Activated CD4-positive, alpha-beta T cell treated with anti-CD3 and anti-CD28 coated beads, Interleukin-2, amount 50 U/mL, for 4 hours (primary cell): ENCODE measurements around the gene CHRNB2.
A peak's percentile ranks its signal among the peaks of the same experiment; 100 is the strongest.
"Not testable (repeated sequence)": the region's sequence is repeated elsewhere in the genome, so short reads cannot be mapped to it uniquely, and the experiment has no call there.

Experiments
- DNase-seq, 2 experiments: peaks; one replicate each; pipeline ENCODE4 v3.0.0-alpha.2; 2020

Gene CHRNB2, protein sequence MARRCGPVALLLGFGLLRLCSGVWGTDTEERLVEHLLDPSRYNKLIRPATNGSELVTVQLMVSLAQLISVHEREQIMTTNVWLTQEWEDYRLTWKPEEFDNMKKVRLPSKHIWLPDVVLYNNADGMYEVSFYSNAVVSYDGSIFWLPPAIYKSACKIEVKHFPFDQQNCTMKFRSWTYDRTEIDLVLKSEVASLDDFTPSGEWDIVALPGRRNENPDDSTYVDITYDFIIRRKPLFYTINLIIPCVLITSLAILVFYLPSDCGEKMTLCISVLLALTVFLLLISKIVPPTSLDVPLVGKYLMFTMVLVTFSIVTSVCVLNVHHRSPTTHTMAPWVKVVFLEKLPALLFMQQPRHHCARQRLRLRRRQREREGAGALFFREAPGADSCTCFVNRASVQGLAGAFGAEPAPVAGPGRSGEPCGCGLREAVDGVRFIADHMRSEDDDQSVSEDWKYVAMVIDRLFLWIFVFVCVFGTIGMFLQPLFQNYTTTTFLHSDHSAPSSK

DNA sequence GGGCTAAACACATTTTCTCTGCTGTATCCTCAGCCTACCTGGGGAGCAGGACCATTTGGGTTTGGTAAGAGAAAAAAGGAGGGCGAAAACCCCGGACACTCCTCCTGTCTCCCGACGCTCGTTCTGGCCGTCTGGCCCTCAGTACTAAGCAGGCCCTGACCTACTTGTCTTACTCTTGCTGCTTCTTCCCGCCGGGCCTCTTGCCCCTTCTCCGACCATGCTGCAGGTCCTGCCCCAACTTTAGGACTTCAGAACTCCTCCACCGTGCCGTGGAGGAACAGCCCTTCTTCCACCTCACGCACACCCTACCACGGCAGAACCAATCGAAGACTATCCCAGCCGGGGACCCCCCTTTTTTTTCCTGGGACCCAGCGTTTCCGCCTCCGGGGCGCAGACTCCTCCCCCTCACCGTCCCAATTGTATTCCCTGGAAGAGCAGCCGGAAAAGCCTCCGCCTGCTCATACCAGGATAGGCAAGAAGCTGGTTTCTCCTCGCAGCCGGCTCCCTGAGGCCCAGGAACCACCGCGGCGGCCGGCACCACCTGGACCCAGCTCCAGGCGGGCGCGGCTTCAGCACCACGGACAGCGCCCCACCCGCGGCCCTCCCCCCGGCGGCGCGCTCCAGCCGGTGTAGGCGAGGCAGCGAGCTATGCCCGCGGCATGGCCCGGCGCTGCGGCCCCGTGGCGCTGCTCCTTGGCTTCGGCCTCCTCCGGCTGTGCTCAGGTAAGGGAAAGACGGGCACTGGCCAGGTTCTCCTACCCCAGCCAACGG is at the start of gene CHRNB2:
TSS of gene CHRNB2 (plus strand) at position 393 of the 771 bp plus-strand sequence. CDS start at position 660, 267 bp downstream.
- DNase-seq = peak; percentile 55 to 56

DNA sequence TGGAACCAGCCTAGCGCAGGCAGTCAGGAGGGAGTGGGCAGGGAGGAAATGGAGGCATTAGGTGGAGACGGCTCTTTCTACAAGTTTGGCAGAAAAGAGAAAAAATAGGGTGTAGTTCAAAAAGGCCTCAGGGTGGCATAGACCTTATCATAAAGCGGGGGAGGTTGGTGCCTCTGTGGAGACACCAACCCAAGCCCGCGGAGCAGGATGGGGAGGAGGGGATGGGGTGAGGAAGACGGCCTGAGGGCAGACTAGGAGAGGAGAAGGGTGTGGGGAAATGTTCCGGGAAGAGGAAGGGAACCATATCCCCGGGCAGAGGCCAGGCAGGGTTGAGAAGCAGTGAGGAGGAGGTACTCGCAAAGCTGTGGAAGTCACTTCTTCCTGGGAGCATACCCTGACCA is 48.0 kb upstream of the CHRNB2 start:
- DNase-seq = no peak

DNA sequence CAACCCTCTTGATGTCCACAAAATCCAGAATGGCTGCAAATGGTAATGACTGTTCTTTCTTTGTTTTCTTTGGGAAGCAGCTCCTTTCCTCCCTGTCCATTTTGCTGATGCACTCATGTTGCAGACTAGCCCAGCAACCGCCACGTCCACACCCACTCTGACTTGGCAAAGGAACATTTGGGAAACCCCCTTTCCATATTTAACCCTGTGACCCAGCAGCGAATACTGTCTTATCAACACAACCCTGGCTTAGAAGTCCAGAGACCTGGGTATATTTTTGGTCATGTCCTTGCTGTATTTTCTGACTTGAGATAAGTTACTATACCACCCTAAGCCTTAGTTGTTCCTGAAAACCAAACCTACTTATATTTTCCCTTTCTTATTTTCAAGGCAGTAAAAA is 47.2 kb upstream of the CHRNB2 start:
- no peak for DNase-seq

DNA sequence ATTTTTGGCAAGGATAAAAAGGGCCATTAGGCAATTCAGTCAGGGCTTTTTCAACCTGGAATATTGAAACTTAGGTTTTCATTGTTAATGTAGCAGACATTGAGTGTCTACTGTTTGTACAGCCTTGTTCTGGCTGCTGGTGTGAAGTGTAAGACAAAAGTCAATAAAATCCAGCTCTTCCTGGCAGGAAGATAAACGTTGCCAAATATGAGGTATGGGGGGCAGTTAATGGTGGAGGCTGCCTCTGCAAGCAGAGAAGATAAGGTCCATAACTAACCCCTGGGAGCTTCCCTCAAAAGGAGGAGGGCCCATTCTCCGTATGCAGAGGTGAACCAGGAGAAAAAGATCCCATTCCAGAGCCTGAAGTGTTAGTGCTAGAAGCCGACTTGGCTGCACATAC is 45.9 kb upstream of the CHRNB2 start:
- no peak for DNase-seq

DNA sequence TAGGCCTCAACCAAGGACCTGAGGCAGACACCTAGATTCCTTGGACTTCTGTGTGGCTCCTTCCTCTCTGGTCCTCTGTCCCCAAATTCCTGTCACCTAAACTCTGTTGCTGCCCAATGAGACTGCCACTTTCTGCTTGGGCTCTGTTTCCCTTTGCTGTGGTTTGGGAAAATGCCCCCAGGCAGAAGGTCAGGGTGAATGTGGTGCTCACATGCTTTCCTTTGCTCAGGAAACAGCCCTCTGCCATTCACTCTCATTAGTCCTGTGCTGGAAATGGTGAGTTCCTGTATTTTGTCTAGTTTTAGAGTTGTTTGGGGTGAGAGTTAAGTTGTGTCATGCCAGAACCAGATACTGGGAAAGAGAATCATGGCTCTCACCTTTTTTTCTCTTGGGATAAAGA is 42.7 kb upstream of the CHRNB2 start:
- DNase-seq = no peak

DNA sequence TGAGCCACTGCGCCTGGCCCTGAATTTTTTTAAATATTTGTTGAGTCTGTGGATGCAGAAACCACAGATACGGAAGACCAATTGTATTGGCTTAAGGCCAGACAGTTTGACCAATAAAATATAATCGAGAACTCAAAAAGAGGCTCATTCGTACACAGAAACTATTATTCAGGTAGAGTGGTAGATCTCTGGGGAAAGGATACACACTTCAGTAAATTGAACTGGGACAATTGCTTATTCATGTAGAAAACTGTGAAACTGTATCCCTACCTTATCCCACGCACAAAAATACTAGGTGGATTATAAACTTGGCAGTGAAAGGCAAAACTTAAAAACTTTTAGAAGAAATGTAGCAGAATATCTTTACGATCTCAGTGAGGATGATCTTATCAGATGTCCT is 40.4 kb upstream of the CHRNB2 start:
- no peak for DNase-seq

DNA sequence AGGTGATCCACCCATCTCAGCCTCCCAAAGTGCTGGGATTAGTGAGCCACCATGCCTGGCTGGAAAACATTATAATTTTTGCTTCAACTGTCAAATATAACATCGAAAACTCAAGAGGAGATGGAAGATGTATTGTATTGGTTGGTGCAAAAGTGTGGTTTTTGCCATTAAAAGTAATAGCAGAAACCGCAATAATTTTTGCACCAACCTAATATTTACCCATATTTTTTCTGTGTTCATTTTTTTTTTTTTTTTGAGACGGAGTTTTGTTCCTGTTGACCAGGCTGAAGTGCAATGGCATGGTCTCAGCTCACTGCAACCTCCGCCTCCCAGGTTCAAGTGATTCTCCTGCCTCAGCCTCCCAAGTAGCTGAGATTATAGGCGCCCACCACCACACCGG is 38.3 kb upstream of the CHRNB2 start:
- no peak for DNase-seq

DNA sequence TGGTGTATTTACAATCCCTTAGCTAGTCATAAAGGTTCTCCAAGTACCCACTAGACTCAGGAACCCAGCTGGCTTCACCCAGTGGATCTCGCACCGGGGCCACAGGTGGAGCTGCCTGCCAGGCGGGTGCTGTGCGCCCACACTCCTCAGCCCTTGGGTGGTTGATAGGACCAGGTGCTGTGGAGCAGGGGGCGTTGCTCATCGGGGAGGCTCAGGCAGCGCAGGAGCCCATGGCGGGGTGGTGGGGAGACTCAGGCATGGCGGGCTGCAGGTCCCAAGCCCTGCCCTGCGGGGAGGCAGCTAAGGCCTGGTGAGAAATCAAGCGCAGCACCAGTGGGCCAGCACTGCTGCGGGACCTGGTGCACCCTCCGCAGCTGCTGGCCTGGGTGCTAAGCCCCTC is 35.6 kb upstream of the CHRNB2 start:
- not testable (repeated sequence) for DNase-seq

DNA sequence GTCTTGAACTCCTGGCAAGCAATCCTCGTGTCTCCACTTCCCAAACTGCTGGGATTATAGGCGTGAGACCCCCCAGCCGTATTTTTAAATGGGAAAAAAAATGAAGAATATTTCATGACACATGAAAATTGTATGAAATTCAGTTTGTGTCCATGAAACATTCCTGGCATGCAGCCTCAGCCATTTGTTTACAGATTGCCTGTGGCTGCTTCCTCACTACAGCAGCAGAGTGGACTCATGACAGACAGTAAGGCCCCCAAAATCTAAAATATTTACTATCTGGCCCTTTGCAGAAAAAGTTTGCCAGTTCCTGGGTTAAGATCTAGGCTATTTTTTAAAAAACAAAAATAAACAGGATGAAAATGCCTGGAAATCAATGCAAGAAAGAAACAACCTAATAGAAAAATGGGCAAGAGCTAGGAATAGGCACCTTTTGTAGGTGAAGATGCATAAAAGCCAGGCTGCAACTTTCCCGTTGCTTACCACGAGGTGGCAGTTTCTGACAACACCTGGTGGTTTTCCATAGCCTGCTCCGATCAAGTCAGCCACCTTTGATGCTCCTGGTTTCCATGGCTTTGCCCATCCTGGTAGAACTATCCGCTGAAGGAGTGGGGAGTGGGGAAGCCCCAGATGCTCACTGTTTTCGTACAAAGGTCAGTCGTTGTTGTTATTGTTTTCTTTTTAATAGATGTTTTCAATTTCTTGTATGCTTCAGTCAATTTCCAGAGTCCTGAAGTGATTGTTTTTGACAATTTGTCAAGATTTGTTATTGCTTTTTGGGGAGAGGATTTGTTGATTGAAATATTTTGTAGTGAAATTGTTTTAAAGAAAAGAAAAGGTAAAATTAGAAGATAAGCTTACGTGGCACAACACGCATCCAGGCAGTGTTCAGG is 33.4 kb upstream of the CHRNB2 start:
- DNase-seq = no peak

DNA sequence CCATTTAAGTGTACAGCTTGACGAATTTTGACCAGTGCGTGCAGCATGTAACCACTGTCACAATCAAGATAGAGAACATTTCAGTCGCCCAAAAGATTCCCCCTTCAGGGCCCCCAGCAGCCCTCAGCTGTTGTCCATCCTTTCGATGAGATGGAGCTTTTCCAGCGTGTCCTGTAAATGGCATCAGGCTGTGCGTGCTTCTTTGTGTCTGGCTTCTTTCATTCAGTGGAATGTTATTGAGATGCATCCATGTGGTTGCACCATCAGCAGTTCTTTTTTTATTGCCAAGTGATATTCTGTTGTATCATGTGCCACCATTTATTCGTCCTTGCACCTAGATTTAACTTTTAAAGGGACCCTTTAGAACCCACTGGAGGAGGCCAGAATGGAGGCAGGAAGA is 31.0 kb upstream of the CHRNB2 start:
- DNase-seq = no peak

DNA sequence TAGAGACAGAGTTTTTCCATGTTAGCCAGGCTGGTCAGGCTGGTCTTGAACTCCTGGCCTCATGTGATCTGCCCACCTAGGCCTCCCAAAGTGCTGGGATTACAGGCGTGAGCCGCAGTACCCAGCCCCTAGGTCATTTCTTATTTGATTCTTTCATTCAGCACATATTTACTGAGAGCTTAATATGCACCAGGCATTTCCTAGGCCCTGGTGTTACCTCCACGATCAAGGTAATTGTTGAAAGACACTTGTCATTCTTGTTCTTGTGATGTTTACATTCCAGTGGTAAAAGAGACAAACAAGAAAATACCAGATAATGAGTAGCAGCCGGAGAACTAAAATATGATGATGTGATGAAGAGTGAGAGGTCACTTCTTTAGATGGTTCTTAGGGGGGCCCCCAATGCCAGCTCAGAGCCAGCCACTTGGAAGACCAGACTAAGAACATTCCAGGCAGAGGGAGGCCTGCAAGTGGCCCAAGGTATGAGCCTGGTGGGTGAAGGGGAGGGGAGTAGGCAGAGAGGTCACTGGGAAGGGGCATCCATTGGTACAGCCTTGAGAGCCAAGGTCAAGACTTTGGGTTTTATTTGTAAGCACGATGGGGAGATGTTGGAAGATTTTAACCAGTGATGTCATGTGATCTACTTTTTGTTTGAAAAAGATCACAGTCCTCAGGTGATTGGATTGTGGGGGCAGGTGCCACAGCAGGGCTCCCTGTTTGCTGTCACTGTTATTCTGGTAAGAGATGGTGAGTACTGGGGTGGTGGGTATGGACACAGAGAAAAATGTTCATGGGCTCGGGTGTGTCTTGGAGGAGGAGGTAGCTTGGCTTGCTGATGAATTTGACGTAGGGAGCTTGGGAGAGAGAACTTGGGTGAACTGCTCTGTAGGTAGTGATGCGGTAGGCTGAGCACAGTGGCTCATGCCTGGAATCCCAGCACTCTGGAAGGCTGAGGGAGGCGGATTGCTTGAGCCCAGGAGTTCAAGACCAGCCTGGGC is 27.8 kb upstream of the CHRNB2 start:
- DNase-seq = no peak

DNA sequence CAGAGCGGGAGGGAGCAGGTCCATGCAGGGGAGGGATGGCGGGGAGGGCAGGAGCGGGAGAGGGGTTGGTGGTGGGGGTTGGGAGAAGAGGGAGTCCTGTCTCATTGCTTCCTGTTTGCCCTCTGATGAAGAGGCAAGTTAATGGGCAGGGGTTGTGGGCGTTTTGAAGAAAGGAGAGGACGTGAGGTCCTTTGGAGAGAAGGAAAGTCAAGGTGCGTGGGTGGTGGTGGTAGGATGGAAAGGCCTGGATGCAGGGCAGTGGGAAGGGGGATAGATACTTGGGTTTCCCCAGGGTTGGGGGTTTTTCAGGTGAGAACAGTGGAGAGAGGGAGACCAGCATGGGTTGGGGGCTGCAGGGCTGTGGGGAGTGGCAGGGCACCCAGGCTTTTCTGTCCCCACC is 26.3 kb upstream of the CHRNB2 start:
- no peak for DNase-seq

DNA sequence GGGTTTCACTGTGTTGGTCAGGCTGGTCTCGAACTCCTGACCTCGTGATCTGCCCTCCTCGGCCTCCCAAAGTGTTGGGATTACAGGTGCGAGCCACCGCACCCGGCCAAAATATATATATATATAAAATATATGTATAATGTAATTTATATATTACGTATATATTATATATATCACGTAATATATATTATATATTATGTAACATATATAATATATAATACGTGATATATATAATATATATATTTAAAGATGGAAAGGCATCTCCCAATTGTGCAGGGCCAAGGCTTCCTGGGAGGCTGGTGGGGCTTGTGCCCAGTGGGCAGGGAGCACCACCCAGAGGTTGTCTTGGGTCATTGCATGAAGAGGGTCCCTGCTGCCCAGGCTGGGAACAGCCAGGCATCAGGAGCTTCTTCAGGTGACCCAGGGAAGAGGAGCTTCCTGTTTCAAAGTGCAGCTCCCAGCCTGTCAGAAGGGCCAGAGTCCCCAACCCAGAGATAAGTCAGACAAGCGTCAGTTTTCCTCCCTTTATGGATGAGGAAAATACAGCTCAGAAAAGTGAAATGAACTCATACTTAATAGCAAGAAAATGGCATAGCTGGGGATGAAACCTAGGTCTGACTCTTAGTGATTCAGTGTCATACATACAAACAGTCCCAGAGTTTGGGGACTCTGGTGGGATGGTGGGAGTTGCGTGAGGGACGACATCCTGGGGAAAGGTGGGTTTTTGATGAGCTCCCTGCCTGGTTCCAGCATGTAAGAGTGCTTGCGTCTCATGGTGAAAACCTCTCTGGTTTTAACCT is 21.1 kb upstream of the CHRNB2 start:
- peak; percentile 22 to 32 for DNase-seq

DNA sequence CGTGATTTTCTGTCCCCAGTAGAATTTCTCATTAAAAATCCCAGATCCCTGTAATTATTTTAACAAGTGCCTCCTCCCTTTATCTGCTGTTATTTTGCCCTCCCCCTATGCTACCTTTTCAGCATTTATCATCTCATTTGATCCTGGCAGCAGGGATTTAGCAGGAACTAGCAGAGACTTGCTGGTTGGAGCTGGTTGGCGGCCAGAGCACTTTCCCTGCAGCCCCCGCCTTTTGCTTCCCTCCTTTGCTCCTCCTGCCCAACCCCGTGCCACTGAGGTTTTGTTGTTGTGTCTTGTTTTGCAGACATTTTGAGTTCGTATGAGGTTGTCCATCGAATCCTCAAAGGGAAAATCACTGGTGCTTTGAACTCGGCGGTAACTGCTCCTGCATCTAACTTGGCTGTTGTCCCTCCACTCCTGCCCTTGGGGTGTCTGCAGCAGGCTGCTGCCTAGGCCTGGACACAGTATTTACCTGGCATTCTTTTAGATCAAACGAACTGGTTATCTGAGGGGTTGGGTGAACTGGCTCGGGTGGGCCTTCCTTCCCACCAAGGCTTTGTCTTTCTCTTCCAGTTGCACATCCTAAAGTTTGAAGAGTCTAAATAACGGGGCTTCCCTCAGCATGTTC is 20.4 kb upstream of the CHRNB2 start:
- no peak for DNase-seq

DNA sequence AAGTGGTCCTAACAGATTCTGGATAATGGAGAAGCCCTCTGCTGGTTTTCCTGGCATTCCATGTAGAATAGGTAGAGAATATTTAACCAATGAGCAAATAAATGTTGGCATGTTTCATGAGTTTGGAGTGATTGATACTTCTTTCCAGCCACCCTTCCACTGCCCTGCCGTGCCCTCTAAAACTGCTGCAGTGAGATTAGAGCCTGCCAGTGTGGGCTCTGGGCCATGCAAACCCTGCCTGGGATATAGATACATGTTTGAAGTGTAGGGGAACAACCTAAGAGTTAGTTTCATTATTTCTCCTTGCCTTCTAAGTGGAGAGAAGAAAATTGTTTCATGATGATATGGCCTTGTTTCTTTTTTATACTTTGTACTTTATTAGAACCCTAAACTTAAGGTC is 19.6 kb upstream of the CHRNB2 start:
- no peak for DNase-seq

DNA sequence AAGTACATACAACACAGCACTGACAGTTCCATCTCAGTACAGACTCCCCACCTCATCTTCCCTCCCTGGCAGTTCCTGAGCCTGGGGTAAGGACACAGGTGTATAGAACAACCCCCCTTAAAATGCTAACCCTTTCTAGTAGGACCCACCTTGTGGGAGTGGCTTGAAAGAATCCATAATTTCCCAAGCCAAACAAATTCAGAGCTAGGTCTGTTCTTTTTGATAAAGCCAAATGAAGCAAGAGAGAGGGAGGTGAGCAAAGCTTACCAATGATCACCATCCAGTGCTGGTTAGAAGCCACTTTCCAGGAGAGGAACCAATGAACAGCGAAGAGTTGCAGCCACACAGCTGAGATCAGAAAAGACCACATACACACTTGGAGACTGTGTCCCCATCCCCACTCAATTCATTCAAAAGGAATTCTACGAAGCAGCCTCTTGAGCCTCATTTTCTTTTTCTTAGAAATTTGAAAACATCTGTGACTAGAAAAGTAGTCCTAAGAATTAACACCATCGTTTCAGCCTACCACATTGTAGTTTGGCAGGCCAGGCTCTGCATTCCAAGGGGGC is 18.3 kb upstream of the CHRNB2 start:
- DNase-seq = no peak

DNA sequence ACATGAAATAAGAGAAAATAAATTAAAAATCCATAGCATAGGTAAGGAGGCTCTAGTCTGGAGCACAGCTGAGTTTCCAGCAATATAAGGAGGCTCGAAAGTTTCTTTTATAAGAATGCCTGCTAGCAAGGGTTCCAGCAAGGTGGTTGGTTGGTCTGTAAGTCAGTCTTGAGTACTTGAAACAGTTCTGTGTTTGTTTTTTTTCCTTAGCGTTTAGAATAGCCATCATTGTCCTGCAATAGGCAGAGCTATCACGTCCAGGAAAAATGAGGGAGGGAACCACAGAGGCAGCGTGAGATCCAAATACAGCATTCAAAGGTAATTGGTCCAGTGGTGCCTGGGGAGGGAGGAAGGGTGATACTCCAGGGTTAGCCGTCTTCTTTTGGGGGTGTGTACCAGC is 17.5 kb upstream of the CHRNB2 start:
- no peak for DNase-seq

DNA sequence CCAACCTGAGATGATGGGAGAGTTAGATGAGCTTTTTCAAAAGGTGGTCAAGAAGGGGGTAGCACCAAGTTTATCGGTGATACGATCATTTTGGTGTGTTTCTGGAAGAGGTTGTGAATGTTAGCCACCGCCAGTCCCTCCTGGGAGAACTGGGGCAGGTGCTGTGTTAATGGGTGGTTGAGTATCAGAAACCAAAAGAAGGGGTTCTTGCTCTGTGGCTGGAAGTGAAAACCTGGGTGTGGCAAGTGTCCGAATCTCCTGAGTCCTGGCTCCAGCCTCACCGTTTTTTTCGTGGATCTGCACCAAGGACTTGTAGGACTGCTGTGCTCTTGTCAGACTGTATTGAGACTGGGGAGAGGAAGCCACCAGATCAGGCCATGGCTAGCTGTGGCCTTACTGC is 16.9 kb upstream of the CHRNB2 start:
- no peak for DNase-seq

DNA sequence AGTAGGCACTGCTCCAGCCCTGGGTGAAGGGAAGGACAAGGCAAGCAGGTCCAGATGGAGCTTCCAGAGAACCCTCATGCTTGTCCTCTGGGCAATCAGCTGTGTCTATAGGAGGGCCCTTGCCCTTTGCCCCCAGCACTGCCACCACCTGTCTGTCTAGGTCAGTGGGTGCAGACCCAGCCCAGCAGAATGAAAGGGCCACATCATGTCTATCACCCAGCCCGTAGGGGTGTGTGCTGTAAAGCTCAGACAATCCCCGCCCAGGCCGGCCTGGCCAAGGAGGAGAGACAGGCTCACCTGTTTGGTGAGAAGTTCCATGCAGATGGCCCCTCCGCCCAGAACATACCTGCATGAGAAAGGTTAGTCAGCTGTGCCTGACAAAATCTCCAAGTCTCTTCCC is 16.1 kb upstream of the CHRNB2 start:
- DNase-seq = no peak

DNA sequence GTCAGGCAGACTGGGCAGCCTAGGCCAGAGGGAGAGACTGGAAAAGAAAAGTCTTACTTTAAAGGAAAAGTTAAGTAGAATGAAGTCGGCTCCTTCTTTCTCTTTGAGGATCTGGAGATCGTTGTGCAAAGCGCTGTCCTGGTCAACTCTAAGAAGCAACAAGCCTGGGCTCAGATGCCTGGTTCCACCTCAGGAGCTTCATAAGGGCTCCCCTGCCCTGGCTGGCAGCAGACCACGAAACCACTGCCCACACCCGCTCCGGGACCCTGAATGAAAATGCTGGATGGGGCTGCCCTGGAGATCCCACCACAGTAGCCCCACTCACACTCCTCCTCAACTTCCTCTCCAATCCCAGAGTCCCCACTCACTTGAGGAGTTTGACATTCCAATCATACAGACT is 15.5 kb upstream of the CHRNB2 start:
- no peak for DNase-seq
